Endothelial cell of umbilical vein (primary cell): ENCODE data around the gene FIG4.
"Not testable (repeated sequence)": the region's sequence is repeated elsewhere in the genome, so short reads cannot be mapped to it uniquely, and the experiment has no call there.

ENCODE experiments used
- CTCF ChIP-seq, 2 donors: IDR thresholded peaks; 1 replicate in 1 of 2; 2 replicates in 1 of 2; pipeline ENCODE4 v1.5.1; 2011; ENCODE audit warnings: low read length in 2 of 2, mild to moderate bottlenecking in 2 of 2, moderate library complexity in 2 of 2, control low read depth in 1 of 2, inconsistent platforms in 1 of 2, low read depth in 1 of 2; ENCODE audit not compliant: insufficient read depth in 1 of 2; ENCODE audit errors: extremely low read depth in 1 of 2
- EZH2 ChIP-seq: IDR thresholded peaks from 2 replicates; pipeline ENCODE4 v1.6.1; 2012; ENCODE audit warnings: borderline replicate concordance, low read depth, mild to moderate bottlenecking, moderate library complexity, low read length, inconsistent platforms; ENCODE audit not compliant: severe bottlenecking
- GATA2 ChIP-seq: IDR thresholded peaks from 2 replicates; pipeline ENCODE4 v1.7.0; 2011; ENCODE audit warnings: low read depth, mild to moderate bottlenecking, moderate library complexity, mixed read lengths, low read length; ENCODE audit not compliant: insufficient read length, insufficient read depth
- JUN ChIP-seq: IDR thresholded peaks from 2 replicates; pipeline ENCODE4 v1.6.1; 2011; ENCODE audit warnings: borderline replicate concordance, low read depth; ENCODE audit not compliant: insufficient read length, insufficient read depth
- MYC ChIP-seq: IDR thresholded peaks from one replicate; pipeline ENCODE4 v1.6.1; 2011; ENCODE audit warnings: mild to moderate bottlenecking, low read depth, low read length
- POLR2A ChIP-seq: IDR thresholded peaks from 2 replicates; pipeline ENCODE4 v1.6.1; 2012; ENCODE audit warnings: low read depth, mild to moderate bottlenecking, control low read depth, low read length
- POLR2AphosphoS5 ChIP-seq: IDR thresholded peaks from 2 replicates; pipeline ENCODE4 v1.6.1; 2012; ENCODE audit warnings: low read depth, mild to moderate bottlenecking, control low read depth, low read length, moderate library complexity; ENCODE audit not compliant: insufficient read depth

- not testable (repeated sequence) for TF ChIP-seq CTCF (IDR thresholded peaks at IDR 0.05; ENCODE audit: extremely low read depth in 1 of 2, insufficient read depth in 1 of 2, low read depth in 1 of 2, low read length in 2 of 2); POLR2A; EZH2; POLR2AphosphoS5; GATA2; MYC; JUN
These were observed 140.3 kb downstream of the FIG4 start for GRCh38 chr6:109831352-109831751.
